Adipose tissue (tissue), 3 donors: Measurements from ENCODE around the gene FURIN. TPM values are rescaled to one million over a fixed set of nuclear protein-coding genes. Genes with fewer than 3 reads are reported as not detected.
"Not testable (repeated sequence)": the region's sequence is repeated elsewhere in the genome, so short reads cannot be mapped to it uniquely, and the experiment has no call there.

Source experiments
- H3K27ac ChIP-seq: one replicate; pipeline ENCODE4 v1.5.1; 2013; ENCODE audit warnings: low read depth, low read length
- WGBS, 3 donors: extraction: QIAGEN DNeasy Blood & Tissue Kit; methylation state at CpG; one replicate each; pipeline ENCODE4 v1.1.7; 2013; 5-methylcytosine and 5-hydroxymethylcytosine counted together
- polyA plus RNA-seq, 3 donors: library from polyadenylated mRNA; stranded (reverse); fragments of 200-250 nt; gene quantifications; one replicate each; pipeline ENCODE4 v1.2.3, GENCODE V29; 2013
- donor health status: healthy with polysubstance abuse.
- donor health status: Bipolar disorder and iron deficiency.
- donor health status: healthy.

Gene FURIN
- 10 to 100 TPM; 57.0 to 93.0 (median 87.1) TPM for polyA plus RNA-seq

DNA sequence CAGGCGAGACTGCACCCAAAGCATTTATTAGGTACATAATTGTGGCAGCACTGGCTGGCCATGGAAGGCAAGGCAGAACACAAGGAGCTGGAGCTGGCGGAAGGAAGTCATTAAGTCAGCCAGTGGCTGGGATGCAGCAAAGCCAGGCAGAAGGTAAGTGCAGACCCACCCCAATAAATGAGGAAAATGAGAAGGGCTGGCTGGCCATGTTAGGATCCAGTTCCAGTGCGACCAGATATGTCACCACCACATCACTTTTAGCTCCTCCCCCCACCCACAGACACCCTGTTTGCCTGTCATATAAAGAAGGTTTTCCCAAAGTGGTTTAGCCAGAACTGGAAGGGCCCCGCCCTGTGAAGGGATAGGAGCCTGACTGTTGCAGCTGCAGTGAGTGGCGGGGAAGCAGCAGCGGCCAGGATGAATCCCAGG, at the start of gene FURIN:
Gene FURIN, plus strand, starts transcription at position 328 of the 429 bp plus-strand sequence. CDS start 7,153 bp downstream, outside the sequence.
- 85 to 93% (median 85%) methylated on average over 6 of the region's 6 CpGs for WGBS, 3 donors
- no peak within 1 kb of the TSS for H3K27ac ChIP-seq

DNA sequence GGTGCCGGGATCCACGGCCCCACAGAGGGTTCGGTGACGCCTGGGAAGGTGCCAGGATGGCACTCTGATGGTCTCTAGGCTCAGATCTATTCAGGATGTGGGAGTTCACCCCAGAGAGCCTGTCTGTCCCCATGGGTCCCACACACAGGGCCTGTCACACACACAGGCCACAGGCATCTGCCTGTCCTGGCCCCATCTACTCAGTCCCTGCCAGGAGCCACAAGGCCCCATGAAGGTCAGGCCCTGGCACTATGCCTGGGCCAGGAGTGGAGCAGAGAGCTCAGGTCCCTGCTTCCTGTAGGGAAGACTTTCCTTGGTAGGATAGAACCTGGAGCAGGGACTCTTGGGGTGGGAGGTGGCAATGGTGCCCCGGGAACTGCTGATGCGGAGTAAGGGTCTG, 49.0 kb upstream of the FURIN start:
- H3K27ac ChIP-seq = no peak overlapping the region
- WGBS, 3 donors = 59 to 89% (median 86%) methylated on average over 6 of the region's 6 CpGs

DNA sequence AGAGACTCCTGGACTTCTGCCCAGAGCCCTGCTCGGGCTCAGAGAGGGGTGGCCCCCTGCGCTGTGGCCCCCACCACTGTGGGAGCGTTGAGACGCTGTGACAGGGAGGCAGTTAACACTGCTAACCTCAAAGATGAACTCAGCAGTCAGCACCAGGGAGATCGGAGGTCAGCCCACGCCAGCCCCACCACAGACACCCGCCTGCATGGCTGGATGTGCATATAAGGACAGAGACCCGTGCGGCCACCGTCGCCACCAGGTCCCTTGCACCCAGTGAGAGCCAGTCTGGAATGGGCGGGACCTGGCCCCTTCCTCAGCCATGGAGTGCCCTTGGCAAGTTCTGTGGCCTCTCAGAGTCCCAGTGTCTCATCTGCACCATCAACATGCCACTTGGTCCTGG, 48.5 kb upstream of the FURIN start:
- WGBS, 3 donors = 53 to 65% (median 57%) methylated on average over 12 of the region's 12 CpGs
- no peak overlapping the region for H3K27ac ChIP-seq

DNA sequence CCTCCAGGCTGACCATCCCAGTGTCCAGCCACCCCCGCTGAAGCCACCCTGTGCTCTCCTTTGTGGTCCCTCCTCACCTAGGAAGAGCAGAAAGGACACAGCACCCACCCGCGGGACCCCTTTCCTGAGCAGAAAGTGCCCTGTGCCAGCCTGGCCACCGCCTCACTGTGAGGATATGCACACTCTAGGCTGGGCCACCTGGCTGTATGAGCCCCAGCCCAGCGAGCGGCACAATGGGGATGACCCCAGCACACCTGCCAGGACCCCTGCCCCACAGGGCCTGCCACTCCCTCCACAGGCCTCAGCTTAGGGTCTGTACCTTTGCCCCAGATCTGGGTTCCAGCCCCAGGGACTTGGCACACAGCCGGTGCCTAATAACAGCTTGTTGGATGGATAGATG, 47.9 kb upstream of the FURIN start:
- no peak overlapping the region for H3K27ac ChIP-seq
- 92 to 99% (median 93%) methylated on average over 7 of the region's 7 CpGs for WGBS, 3 donors

DNA sequence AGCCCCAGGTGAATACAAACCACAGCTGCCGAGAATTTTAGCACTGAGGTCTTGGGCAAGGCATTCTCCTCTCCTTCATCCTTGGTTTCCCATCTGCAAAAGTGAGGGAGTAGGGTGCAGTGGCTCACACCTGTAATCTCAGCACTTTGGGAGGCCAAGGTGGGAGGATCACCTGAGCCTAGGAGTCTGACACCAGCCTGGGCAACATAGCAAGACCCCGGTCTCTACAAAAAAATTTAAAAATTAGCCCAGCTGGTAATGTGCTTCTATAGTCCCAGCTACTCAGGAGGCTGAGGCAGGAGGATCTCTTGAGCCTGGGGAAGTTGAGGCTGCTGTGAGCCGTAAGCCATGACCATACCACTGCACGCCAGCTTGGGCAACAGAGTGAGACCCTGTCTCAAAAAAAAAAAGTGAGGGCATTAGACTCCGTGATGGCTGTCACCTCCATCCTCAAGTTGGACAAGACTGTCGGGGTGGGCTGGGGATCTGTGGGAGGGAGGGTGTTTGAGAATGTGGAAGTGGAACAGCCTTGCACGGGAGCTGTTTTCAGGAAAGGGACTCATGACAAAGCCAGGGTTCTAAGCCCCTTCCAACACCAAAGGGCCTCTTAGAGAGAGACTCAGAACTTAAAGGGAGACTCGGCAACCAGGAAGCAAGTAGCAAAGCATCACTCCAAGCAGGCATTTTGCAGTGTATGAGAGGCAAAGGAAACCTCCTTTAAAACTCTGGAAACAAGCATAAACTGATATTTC, 46.0 kb upstream of the FURIN start:
- no peak overlapping the region for H3K27ac ChIP-seq
- 77 to 94% (median 87%) methylated on average over 8 of the region's 8 CpGs for whole genome bisulfite sequencing, 3 donors

DNA sequence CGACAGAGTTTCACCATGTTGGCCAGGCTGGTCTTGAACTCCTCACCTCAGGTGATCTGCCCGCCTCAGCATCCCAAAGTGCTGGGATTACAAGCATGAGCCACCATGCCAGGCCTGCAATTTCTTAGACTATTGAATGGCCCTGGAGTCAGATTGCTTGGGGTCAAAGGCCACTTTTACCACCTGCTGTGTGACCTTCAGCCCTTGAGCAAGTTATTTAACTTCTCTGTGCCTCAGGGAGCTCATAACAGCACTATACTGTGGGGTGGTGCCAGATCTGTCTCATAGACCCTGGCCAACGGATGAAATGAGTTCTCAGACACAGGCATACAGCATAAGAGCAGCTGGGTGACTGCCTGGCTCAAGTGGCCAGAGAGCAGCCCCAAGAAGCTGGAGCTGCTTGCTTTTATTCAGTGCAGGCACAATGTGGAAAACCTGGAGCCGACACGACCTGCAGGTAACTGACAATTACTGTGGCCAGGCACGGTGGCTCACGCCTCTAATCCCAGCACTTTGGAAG, 44.9 kb upstream of the FURIN start:
- no peak overlapping the region for H3K27ac ChIP-seq
- 68 to 92% (median 91%) methylated on average over 7 of the region's 7 CpGs for whole genome bisulfite sequencing, 3 donors

DNA sequence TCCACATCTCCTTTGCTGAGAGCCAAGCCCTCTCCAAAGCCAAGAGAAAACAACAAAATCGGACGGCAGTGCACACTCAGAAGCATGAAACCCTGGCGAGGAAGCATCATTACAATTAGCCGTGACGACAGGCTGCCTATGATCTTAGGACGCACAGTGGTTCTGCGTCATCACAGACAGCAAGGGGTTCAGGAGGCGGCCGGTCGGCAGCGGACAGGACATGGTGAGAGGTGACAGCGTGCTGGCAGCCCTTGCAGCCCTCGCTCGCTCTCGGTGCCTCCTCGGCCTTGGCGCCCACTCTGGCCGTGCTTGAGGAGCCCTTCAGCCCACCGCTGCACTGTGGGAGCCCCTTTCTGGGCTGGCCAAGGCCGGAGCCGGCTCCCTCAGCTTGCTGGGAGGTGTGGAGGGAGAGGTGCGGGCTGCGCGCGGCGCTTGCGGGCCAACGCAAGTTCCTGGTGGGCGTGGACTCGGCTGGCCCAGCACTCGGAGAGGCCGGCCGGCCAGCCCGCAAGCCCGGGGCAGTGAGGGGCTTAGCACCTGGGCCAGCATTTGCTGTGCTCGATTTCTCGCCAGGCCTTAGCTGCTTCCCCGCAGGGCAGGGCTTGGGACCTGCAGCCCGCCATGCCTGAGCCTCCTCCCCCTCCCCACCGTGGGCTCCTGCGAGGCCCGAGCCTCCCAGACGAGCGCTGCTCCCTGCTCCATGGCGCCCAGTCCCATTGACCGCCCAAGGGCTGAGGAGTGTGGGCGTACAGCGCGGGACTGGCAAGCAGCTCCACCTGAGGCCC, 43.1 kb upstream of the FURIN start:
- WGBS, 3 donors = 93 to 96% (median 95%) methylated on average over 43 to 49 of the region's 49 CpGs

DNA sequence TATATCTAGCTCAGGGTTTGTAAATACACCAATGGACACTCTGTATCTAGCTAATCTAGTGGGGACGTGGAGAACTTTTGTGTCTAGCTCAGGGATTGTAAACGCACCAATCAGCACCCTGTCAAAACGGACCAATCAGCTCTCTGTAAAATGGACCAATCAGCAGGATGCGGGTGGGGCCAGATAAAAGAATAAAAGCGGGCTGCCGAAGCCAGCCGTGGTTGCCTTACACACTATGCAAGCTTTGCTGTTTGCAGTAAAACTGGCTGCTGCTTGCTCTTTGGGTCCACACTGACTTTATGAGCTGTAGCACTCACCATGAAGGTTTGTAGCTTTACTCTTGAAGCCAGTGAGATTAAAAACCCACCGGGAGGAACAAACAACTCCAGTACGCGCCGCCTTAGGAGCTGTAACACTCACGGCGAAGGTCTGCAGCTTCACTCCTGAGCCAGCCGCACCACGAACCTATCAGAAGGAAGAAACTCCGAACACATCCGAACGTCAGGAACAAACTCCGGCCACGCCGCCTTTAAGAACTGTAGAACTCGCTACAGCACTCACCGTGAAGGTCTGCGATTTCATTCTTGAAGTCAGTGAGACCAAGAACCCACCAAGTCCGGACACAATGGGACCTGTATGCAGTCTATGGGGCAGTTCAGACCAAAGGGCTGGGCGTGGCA, 42.0 kb upstream of the FURIN start:
- WGBS, 3 donors = 89 to 95% (median 92%) methylated on average over 26 of the region's 26 CpGs
- not testable (repeated sequence) for H3K27ac ChIP-seq

More for the DNA sequence above, 43.1 kb upstream of the FURIN start:
- H3K27ac ChIP-seq = not testable (repeated sequence)

DNA sequence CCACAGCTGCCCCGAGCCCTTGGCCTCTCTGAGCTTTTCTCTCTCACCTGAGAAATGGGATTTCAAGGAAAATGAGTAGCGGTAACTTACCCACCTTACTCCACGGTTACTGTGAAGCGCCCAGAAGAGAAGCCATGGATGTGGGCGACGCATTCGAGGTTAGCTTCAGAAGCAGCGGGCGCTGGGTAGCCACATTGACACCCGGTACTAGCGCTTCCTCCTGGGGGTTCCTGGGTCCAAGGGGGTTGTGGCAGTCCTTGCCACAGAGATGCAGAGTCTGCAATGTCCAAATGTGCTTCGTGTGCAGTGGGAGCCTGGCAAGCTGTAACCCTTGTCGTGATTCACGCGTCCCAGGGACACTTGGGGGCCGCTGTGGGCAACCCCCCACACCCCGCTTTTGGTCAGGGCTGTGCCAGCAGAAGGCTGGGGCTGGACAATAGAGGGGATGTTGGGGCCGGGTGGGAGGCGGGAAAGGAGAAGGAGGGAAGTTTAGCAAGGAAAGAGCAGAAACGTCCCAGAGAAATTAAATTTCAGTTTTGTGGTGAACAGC, 41.4 kb upstream of the FURIN start:
- H3K27ac ChIP-seq = no peak overlapping the region
- WGBS, 3 donors = 89 to 94% (median 90%) methylated on average over 20 of the region's 20 CpGs

DNA sequence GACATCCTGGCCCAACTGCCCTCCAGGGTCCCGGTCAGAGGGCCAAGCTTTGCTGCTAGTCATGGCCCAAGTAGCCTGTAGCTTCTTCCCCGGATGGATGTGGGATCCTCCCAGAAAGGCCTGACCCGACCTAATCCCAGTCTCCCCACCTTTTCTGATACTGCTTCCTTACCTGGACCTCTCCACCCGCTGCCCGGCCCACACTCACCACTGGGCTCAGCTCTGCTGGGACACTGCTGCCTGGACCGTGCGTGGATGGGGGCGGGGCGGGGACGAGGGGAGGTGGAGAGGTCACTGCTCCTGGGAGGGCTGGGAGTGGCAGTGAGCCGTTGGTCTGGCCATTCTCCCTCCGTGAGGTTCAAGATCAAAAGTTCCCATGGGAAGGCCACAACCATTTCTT, 40.3 kb upstream of the FURIN start:
- H3K27ac ChIP-seq = no peak overlapping the region
- 79 to 91% (median 85%) methylated on average over 12 of the region's 12 CpGs for WGBS, 3 donors

DNA sequence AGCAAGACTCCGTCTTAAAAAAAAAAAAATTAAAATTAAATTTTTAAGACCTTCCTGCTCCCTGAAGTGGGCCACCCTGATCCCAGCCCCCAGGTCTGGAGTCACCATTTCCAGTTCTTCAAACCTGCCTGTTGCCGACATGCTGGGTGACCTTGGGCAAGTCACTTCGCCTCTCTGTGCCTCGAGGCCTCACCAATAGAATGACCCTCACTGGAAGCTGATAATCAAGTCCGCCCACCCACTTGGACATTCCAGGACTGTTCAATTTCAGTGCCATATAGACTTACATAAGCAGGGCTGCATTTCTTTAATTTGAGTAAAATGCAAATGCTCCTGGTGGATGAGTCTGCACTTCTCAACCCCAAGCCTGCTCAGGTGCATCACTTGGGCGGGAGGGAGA, 39.3 kb upstream of the FURIN start:
- WGBS, 3 donors = 73 to 91% (median 86%) methylated on average over 6 of the region's 6 CpGs
- H3K27ac ChIP-seq = no peak overlapping the region

DNA sequence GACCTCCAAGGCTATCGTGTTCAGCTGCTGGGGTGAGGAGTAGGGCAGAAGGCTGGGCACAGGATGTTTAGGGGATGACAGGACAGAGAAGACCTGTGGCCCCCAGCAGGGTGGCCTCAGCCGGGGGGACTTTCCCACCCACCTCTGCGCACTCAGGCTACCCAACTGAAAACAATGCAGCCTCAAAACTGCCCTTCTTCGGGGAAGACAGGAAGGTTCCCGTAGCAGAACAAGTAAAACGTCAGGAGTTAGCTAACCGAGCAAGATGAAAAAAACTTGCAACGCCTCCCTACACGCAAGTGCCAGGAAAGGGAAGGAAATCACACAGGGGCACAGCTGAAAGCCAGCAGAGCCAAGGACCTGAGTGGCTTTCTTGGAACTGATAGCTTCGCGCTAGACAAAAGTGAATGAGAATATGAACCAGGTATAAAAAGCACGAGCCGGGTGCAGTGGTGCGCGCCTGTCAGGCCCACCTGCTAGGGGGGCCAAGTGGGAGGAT, 38.4 kb upstream of the FURIN start:
- H3K27ac ChIP-seq = no peak overlapping the region
- 33 to 68% (median 34%) methylated on average over 15 of the region's 15 CpGs for WGBS, 3 donors

DNA sequence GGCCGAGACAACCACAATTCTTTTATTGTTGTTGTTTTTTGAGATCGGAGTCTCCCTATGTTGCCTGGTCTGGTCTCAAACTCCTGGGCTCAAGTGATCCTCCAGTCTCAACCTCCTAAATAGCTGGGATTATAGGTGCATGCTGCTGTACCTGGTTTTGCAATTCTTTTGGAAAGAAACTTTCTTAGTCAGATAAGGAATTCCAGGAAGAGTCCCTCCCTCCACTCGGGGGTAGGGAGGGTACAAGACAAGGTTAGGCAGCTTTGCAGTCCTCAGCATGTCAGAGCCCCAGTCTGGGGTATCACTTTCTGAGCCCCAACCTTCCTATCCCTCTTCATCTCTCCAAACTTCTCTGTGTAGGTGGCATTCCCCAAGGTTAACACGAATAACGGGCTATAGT, 33.8 kb upstream of the FURIN start:
- 62 to 88% (median 63%) methylated on average over 5 of the region's 5 CpGs for WGBS, 3 donors
- H3K27ac ChIP-seq = no peak overlapping the region

DNA sequence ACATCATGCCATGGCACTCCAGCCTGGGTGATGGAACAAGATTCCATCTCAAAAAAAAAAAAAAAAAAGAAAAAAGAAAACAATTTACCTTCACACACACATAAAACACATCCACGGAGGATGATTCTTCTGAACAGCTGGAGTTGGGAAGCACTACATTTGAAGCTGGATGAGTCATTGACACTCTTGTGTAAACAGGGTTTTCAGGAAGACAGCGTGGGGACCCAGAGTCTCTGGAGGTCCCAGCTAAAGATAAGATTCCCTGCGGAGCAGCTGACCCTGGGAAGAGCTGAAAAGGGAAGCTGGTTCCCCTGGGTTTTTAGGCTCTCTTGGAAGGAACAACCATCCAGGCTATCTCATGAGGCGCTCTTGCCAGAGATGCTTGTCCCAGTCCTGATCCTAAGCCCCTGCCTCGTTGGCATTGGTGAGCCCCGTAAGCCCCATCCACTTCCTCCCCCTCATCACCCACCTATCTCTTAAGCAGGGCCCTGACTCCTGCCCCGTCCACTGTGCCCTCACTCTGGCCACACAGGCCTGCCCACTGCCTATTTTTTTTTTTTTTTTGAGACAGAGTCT, 32.0 kb upstream of the FURIN start:
- H3K27ac ChIP-seq = no peak overlapping the region
- 63 to 78% (median 67%) methylated on average over 7 of the region's 7 CpGs for WGBS, 3 donors

DNA sequence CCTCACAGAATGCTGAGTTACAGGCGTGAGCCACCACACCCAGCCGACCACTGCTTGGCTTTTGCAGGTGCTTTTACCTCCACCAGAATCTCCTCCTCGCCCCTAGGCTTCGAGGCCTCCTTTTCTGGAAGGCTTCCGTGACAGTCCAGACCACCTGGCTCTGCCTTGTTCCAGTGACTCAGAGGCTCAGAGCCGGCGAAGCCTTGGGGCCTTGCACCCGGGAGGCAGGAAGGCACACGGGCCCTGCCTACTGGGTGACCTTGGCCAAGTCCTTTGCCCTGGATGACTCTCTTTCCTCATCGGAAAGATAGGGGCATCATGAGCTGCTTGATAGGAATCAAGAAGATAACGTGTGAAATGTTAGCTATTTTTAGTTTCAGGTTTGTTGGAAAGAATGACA, 31.3 kb upstream of the FURIN start:
- WGBS, 3 donors = 83 to 84% (median 83%) methylated on average over 11 of the region's 11 CpGs
- H3K27ac ChIP-seq = no peak overlapping the region

DNA sequence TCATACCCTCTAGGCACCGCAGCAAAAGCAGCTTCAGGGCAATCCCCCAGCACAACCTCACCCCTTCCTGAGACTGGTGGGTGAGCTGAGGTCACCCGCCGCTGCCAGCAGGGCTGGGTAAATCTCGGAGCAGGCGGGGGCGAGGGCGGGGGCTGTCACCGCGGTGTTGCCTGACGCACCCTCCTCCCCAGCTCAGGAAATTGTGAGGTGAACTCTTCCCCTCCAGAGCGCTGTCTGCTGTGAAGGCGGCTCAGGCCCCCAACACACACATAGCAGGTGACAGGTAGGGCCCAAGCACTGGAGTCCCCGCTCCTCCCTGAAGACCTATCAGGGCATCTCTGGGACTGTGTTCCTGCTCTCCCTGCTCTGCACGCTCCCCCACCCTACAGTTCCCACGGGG, 30.2 kb upstream of the FURIN start:
- H3K27ac ChIP-seq = no peak overlapping the region
- 47 to 79% (median 56%) methylated on average over 15 of the region's 15 CpGs for WGBS, 3 donors

DNA sequence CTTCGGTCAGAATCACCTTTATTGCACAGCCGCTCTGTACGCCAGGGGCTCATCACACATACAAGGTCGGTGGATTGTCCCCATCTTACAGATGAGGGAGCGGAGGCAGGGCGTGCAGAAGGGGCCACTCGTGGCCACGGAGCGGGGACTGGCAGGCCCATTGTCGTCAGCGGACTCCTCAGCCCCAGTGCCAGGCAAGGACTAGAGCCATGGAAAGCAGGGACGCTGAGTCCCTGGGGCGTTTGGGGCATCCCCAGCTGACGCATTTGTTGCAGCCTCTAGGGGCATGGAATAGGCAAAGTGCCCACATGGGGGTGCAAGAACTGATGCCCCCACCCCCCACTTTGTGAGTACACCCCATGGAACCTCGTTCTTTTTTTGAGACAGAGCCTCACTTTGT, 29.8 kb upstream of the FURIN start:
- 83 to 89% (median 84%) methylated on average over 15 of the region's 15 CpGs for WGBS, 3 donors
- no peak overlapping the region for H3K27ac ChIP-seq
